ENCODE data around the gene DDX10.
"Not testable (repeated sequence)": the region's sequence is repeated elsewhere in the genome, so short reads cannot be mapped to it uniquely, and the experiment has no call there.

The DDX10 gene

DNA sequence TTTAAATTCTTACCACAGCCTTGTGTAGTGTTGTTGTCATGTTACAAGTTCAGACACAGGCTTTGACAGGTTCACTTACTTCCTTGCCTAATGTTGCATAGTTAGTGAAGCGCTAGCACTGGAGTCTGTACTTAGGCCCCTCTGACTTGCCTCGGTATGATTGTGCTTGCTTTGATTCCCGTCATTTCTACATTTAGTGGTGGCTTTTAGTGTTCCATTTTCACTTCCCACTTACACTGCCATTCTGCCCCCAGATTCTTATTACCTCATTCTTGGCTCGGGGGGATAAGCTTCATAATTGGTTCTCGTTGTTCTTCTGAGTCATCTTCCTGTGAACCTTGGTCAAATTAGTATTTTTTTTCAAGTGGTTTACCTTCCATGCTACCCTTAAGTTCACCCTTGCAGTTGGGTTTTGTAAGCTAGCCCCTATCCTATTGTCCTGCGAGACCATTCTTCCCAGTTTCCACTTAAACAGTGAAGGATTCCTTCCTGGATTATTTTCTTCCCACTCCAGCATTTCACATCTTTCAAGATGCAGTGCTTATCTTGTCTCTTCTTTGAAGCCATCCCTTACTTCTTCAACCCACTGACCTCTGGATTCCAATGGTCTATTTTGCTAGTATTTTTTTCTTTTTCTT lies 68.7 kb downstream of the DDX10 start:
- TF ChIP-seq, protein P1, sequence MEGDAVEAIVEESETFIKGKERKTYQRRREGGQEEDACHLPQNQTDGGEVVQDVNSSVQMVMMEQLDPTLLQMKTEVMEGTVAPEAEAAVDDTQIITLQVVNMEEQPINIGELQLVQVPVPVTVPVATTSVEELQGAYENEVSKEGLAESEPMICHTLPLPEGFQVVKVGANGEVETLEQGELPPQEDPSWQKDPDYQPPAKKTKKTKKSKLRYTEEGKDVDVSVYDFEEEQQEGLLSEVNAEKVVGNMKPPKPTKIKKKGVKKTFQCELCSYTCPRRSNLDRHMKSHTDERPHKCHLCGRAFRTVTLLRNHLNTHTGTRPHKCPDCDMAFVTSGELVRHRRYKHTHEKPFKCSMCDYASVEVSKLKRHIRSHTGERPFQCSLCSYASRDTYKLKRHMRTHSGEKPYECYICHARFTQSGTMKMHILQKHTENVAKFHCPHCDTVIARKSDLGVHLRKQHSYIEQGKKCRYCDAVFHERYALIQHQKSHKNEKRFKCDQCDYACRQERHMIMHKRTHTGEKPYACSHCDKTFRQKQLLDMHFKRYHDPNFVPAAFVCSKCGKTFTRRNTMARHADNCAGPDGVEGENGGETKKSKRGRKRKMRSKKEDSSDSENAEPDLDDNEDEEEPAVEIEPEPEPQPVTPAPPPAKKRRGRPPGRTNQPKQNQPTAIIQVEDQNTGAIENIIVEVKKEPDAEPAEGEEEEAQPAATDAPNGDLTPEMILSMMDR (conservative IDR thresholded peaks at IDR 0.05) = no peak
- TF ChIP-seq ZFX (IDR thresholded peaks at IDR 0.05) = no peak
- H3K27ac ChIP-seq = no peak overlapping the region

DNA sequence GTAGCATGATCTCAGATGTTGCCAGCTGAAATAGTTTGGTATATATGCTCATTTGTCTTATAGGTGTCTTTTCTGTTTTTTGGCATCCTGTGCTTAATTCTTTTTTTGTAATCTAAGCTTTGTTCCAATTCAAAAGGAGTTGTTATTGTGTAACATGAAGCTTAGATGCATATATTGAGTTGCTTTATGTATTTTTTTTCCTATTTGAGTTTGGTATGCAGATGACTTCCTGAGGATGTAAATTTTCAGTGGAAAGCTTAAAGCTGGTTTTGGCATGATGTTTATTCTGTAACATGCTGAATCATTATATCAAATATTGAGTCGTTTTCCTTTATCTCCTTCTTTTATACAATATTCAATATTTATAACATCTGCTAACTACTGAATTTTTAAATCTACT lies 69.4 kb downstream of the DDX10 start:
- no peak overlapping the region for H3K27ac ChIP-seq
- TF ChIP-seq, protein P1 (conservative IDR thresholded peaks at IDR 0.05) = no peak
- no peak for TF ChIP-seq ZFX (IDR thresholded peaks at IDR 0.05)

DNA sequence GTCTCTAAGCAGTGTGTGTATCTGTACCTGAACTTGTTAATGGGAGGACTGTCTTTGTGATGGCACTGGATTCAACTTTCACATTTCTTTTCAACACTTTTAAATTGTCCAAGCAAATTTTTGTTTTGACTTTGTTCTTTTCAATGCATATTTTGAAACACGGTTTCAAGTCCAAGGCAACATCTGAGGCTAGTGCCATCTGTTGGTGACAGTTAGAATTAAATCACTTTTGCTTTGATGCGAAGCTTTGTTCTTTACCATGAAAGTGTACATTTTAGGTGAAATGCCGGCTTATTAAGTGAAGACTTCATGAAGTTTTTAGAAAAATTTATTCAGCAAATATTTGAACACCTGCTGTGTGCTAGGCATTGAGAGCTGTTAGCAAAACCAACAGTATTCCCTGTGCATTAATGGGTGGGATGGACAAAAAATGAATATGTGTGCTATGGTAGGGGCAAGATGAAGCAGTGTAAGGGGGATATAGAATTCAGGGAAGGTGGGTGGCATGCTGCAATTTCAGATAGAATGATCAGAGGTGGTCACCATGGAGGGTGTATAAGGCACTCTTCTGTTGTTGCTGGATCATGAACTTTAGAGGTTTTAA lies 70.2 kb downstream of the DDX10 start:
- no peak overlapping the region for H3K27ac ChIP-seq
- TF ChIP-seq ZFX (IDR thresholded peaks at IDR 0.05) = no peak
- TF ChIP-seq, protein P1 (conservative IDR thresholded peaks at IDR 0.05) = peak; percentile 90

DNA sequence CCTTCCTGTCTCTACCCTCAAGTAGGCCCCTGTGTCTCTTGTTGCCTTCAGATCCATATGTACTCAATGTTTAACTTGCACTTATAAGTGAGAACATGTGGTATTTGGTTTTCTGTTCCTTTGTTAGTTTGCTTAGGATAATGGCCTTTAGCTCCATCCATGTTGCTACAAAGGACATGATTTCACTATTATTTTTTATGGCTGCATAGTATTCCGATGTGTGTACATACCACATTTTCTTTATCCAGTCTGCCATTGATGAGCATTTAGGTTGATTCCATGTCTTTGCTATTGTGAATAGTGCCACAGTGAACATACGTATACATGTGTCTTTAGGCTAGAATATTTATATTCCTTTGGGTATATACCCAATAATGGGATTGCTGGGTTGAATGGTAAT lies 75.3 kb downstream of the DDX10 start:
- not testable (repeated sequence) for H3K27ac ChIP-seq

DNA sequence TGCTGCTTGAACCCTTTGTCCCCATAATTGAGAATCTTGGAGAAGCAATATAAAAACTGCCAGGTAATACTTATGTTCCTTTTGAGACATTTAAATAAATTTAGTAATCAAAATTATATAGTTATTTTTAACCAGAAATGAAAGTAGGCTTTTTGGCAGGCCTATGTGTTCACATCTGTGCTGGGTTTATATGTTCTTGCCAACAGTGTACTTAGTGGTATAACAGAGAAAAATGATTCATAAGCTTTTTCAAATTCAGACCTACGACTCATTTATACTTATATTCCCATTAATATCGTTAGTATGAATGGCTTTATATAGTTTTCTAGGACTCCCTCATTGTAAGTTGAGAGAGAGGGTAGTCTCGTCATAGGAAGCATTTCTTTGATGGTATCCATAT lies 79.0 kb downstream of the DDX10 start:
- TF ChIP-seq, protein P1 (conservative IDR thresholded peaks at IDR 0.05) = no peak
- TF ChIP-seq ZFX (IDR thresholded peaks at IDR 0.05) = no peak
- H3K27ac ChIP-seq = no peak overlapping the region

DNA sequence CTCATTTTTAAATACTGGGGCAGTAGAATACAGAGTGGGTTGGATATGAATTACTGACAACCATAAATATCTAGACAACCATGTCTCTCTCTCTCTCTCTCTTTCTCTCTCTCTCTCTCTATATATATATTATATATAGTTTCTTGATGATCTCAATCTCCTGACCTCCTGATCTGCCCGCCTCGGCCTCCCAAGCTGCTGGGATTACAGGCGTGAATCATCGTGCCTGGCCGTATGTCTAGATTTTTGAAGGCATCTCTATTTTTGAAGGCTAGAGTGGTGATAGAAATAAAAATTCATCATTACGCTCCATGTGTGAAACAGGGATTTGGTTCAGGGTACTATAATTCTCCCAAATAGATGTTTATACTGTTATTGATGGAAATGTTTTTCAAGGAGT lies 84.1 kb downstream of the DDX10 start:
- no peak overlapping the region for H3K27ac ChIP-seq
- TF ChIP-seq, protein P1 (conservative IDR thresholded peaks at IDR 0.05) = no peak
- TF ChIP-seq ZFX (IDR thresholded peaks at IDR 0.05) = no peak

DNA sequence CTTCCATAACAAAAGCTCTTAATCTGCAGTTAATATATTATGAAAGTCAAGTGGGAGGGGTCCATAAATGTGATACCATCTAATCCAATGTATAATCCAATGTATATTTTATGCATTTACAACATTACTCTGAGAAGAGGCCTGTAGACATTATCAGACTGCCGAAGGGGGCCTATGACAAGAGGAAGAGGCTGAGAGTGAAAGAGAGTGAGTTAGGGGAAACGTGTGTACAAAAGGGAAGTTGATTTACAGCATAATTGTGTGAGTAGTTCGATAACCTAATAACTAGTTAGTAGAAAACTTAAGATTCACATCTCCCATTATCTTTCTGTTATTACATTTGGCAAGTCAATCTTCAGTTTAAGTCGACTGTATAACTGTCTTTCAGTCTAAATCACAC lies 86.6 kb downstream of the DDX10 start:
- no peak for TF ChIP-seq ZFX (IDR thresholded peaks at IDR 0.05)
- TF ChIP-seq, protein P1 (conservative IDR thresholded peaks at IDR 0.05) = no peak
- H3K27ac ChIP-seq = no peak overlapping the region

DNA sequence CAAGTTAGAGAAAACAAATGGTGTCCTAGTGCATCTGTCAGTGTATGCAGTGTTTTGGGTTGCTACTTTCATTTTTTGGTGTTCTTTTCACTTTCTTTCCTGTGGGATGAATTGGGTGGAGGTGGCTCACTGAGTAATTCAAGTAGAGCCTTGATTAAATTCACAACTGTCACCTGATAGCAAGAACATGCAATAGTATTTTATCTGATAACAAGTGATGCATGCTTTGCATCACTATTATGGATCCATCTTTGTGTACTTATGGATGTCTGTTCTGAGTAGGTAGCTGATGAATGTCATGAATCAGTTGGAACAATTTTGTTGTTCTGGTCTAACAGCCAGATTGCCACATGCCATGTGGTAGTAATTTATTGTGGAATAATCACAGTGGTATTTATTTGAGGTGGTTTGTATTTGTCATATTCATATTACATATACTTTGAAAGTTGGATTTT lies 87.5 kb downstream of the DDX10 start:
- no peak overlapping the region for H3K27ac ChIP-seq
- no peak for TF ChIP-seq ZFX (IDR thresholded peaks at IDR 0.05)
- TF ChIP-seq, protein P1 (conservative IDR thresholded peaks at IDR 0.05) = no peak
